ENCODE measurements around the gene RHEB.
A peak's percentile ranks its signal among the peaks of the same experiment; 100 is the strongest.

Gene RHEB

DNA sequence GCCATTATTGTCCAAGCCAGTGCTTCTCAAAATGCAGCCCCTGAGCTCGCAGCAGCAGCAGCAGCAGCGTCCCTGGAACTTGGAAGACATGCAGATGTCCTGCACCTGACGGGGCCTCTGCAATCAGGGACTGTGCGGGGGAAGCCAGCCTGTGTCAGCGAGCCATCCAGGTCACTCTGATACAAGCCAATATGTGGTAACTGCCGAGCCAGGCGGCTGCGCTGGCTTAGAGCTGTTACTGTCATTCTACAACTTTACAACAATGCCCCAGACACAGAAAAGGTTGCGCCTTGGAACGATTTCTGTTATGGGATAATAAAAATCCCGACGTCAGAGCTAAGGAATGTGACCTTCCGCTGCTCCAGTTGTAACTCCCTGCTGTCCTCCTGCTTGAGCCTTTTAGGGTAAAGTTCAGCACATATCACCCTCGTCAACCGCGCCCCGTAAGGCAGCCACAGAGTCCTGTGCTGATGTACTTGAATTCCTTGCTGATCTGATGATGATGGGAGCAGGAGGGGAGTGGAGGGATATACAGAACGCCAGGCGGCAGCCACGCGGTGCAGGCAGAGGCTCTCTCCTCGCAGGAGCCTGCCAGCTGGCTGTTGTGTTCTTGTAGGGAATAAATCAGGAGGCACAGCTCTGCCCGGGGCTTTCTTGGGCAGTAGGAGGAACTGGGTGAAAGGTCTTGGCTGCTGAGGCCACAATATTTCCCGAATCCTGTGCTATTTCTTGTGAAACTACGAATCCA is 59.8 kb downstream of the RHEB start:
- no peak overlapping the region for H3K9ac ChIP-seq

DNA sequence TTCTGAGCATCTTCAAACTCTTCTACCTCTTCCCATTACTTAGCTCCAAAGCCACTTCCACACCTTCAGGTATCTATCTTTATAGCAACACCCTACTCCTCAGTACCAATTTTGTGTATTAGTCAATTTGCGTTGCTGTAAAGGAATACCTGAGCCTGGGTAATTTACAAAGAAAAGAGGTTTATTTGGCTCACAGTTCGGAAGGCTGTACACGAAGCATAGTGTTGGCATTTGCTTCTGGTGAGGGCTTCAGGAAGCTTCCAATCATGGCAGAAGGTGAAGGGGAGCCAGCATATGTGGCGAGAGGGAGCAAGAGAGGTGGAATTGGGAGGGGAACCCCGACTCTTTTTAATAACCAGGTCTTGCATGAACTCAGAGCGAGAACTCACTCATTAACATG is 62.2 kb downstream of the RHEB start:
- Histone ChIP-seq H3K27me3 (ENCODE audit: control insufficient read depth, insufficient read depth, low read length) (no peaks in the 10 kb centered on the region), H3K4me3 (ENCODE audit: low read depth, low read length) (no peak overlapping the region), H3K79me2 (no peaks in the 10 kb centered on the region), H2AFZ (no peak overlapping the region), H3K9me3 (ENCODE audit: control insufficient read depth, low read length) (no peaks in the 10 kb centered on the region), H3K9ac (no peak overlapping the region), H3K4me1 (peaks cover 14% of the 10 kb centered on the region), H3K27ac (no peak overlapping the region), H3K36me3 (ENCODE audit: control insufficient read depth, insufficient read depth, low read length) (no peaks in the 10 kb centered on the region), H3K4me2 (ENCODE audit: low read length) (no peak overlapping the region)
- TF ChIP-seq, protein P1, sequence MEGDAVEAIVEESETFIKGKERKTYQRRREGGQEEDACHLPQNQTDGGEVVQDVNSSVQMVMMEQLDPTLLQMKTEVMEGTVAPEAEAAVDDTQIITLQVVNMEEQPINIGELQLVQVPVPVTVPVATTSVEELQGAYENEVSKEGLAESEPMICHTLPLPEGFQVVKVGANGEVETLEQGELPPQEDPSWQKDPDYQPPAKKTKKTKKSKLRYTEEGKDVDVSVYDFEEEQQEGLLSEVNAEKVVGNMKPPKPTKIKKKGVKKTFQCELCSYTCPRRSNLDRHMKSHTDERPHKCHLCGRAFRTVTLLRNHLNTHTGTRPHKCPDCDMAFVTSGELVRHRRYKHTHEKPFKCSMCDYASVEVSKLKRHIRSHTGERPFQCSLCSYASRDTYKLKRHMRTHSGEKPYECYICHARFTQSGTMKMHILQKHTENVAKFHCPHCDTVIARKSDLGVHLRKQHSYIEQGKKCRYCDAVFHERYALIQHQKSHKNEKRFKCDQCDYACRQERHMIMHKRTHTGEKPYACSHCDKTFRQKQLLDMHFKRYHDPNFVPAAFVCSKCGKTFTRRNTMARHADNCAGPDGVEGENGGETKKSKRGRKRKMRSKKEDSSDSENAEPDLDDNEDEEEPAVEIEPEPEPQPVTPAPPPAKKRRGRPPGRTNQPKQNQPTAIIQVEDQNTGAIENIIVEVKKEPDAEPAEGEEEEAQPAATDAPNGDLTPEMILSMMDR (IDR thresholded peaks at IDR 0.05) = no peak

More for the DNA sequence above, 59.8 kb downstream of the RHEB start:
- Histone ChIP-seq H3K27ac (peak overlapping the region; percentile 78), H3K27me3 (ENCODE audit: control insufficient read depth, insufficient read depth, low read length) (no peaks in the 10 kb centered on the region), H3K36me3 (ENCODE audit: control insufficient read depth, insufficient read depth, low read length) (no peaks in the 10 kb centered on the region), H3K4me3 (ENCODE audit: low read depth, low read length) (no peak overlapping the region), H3K9me3 (ENCODE audit: control insufficient read depth, low read length) (no peaks in the 10 kb centered on the region), H3K4me2 (ENCODE audit: low read length) (peak overlapping the region; percentile 59), H2AFZ (peak overlapping the region; percentile 73), H3K4me1 (peaks cover 14% of the 10 kb centered on the region), H3K79me2 (no peaks in the 10 kb centered on the region)
- TF ChIP-seq, protein P1 (IDR thresholded peaks at IDR 0.05) = peak; percentile 27

DNA sequence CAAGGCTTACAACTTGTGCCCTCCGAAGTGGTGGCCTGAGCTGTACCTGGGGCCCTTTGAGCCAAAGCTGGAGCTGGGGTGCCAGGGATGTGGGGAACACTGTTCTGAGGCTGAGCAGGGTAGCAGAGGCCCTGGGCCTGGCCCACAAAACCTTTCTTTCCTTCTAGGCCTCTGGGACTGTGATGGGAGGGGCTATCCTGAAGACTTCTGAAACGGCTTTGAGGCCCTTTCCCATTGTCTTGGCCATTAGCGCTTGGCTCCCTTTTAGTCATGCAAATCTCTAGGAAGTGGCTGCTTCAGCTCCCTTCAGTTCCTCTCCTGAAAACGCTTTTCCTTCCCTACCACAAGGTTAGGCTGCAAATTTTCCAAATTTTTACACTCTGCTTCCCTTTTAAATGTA is 62.9 kb downstream of the RHEB start:
- Histone ChIP-seq H2AFZ (no peak overlapping the region), H3K27ac (no peak overlapping the region), H3K9ac (no peak overlapping the region), H3K9me3 (ENCODE audit: control insufficient read depth, low read length) (no peaks in the 10 kb centered on the region), H3K36me3 (ENCODE audit: control insufficient read depth, insufficient read depth, low read length) (no peaks in the 10 kb centered on the region), H3K79me2 (no peaks in the 10 kb centered on the region), H3K4me3 (ENCODE audit: low read depth, low read length) (no peak overlapping the region), H3K27me3 (ENCODE audit: control insufficient read depth, insufficient read depth, low read length) (no peaks in the 10 kb centered on the region), H3K4me2 (ENCODE audit: low read length) (no peak overlapping the region), H3K4me1 (peaks cover 14% of the 10 kb centered on the region)
- TF ChIP-seq, protein P1 (IDR thresholded peaks at IDR 0.05) = no peak

DNA sequence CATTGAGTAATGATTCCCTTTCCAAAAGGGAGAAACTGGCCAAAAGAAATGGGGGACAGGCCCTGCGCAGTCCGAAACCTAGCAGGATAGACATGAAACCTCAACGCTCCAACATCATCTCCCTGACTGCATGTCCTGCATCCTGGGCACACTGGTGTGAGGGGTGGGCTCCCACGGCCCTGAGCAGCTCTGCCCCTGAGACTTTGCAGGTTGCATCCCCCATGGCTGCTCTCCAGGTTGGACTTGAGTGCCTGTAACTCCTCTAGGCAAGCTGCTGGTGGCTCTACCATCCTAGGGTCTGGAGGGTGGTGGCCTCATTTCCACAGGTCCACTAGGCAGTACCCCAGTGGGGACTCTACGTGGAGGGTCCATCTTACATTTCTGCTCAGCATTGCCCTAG is 63.4 kb downstream of the RHEB start:
- H3K9ac ChIP-seq = no peak overlapping the region
- TF ChIP-seq, protein P1 (IDR thresholded peaks at IDR 0.05) = no peak
- no peaks in the 10 kb centered on the region for H3K27me3 ChIP-seq (ENCODE audit: control insufficient read depth, insufficient read depth, low read length)
- H3K4me1 ChIP-seq = peaks cover 14% of the 10 kb centered on the region
- no peak overlapping the region for H2AFZ ChIP-seq
- no peaks in the 10 kb centered on the region for H3K79me2 ChIP-seq
- no peak overlapping the region for H3K4me2 ChIP-seq (ENCODE audit: low read length)
- no peaks in the 10 kb centered on the region for H3K36me3 ChIP-seq (ENCODE audit: control insufficient read depth, insufficient read depth, low read length)
- no peak overlapping the region for H3K4me3 ChIP-seq (ENCODE audit: low read depth, low read length)
- no peaks in the 10 kb centered on the region for H3K9me3 ChIP-seq (ENCODE audit: control insufficient read depth, low read length)
- no peak overlapping the region for H3K27ac ChIP-seq

DNA sequence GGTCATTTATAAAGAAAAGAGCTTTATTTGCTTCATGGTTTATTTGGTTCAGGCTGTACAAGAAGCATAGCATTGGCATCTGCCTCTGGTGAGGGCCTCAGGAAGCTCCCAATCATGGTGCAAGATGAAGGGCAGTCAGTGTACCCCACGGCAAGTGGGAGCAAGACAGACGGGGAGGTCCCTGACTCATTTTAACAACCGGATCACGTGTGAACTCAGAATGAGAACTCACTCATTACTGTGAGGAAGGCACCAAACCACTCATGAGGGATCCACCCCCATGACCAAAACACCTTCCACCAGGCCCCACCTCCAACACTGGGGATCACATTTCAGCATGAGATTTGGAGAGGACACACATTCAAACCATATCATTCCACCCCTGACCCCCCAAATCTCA is 64.0 kb downstream of the RHEB start:
- no peaks in the 10 kb centered on the region for H3K79me2 ChIP-seq
- H3K9ac ChIP-seq = no peak overlapping the region
- no peak overlapping the region for H2AFZ ChIP-seq
- no peaks in the 10 kb centered on the region for H3K9me3 ChIP-seq (ENCODE audit: control insufficient read depth, low read length)
- H3K27me3 ChIP-seq (ENCODE audit: control insufficient read depth, insufficient read depth, low read length) = no peaks in the 10 kb centered on the region
- H3K36me3 ChIP-seq (ENCODE audit: control insufficient read depth, insufficient read depth, low read length) = no peaks in the 10 kb centered on the region
- H3K4me3 ChIP-seq (ENCODE audit: low read depth, low read length) = no peak overlapping the region
- no peak overlapping the region for H3K27ac ChIP-seq
- peaks cover 13% of the 10 kb centered on the region for H3K4me1 ChIP-seq
- TF ChIP-seq, protein P1 (IDR thresholded peaks at IDR 0.05) = no peak
- no peak overlapping the region for H3K4me2 ChIP-seq (ENCODE audit: low read length)
